Measurements from ENCODE around the gene MLPH.
A peak's percentile ranks its signal among the peaks of the same experiment; 100 is the strongest.

MLPH gene

GRCh38 chr2:237479747-237480146, 7.3 kb upstream of the MLPH start:
- ATAC-seq (no peak), DNase-seq (no peak)

- ATAC-seq (no peak), DNase-seq (no peak)
Observed at GRCh38 chr2:237480556-237480955, 6.5 kb upstream of the MLPH start.

GRCh38 chr2:237480988-237481525, 6.0 kb upstream of the MLPH start:
- ATAC-seq (no peak), DNase-seq (no peak)

- DNase-seq, result no peak
- no peak for ATAC-seq
Observed at GRCh38 chr2:237482485-237482884, 4.6 kb upstream of the MLPH start.

GRCh38 chr2:237483018-237483731, 3.9 kb upstream of the MLPH start:
- DNase-seq (no peak), ATAC-seq (peak; percentile 37)

- ATAC-seq (no peak), DNase-seq (no peak)
Observed at GRCh38 chr2:237485304-237485703, 1.7 kb upstream of the MLPH start.

- DNase-seq (no peak), ATAC-seq (no peak)
Observed at GRCh38 chr2:237485844-237486243, 1.2 kb upstream of the MLPH start.

GRCh38 chr2:237486334-237486818, 675 bp upstream of the MLPH start:
- no peak for ATAC-seq
- DNase-seq, result no peak

GRCh38 chr2:237487496-237487895, 445 bp downstream of the MLPH start:
- no peak for ATAC-seq
- no peak for DNase-seq

- no peak for ATAC-seq
- no peak for DNase-seq
Observed at GRCh38 chr2:237488295-237488694, 1.2 kb downstream of the MLPH start.

- ATAC-seq (no peak), DNase-seq (no peak)
Observed at GRCh38 chr2:237488901-237489860, 2.1 kb downstream of the MLPH start.

GRCh38 chr2:237490009-237490711, 3.1 kb downstream of the MLPH start:
- ATAC-seq (no peak), DNase-seq (no peak)

GRCh38 chr2:237490795-237491194, 3.7 kb downstream of the MLPH start:
- ATAC-seq, result no peak
- no peak for DNase-seq

GRCh38 chr2:237491515-237492118, 4.6 kb downstream of the MLPH start:
- ATAC-seq, result peak; percentile 25
- no peak for DNase-seq

GRCh38 chr2:237492137-237492890, 5.3 kb downstream of the MLPH start:
- DNase-seq, result no peak
- no peak for ATAC-seq

- ATAC-seq, result no peak
- DNase-seq, result no peak
Observed at GRCh38 chr2:237494066-237494465, 7.0 kb downstream of the MLPH start.

GRCh38 chr2:237495521-237496117, 8.6 kb downstream of the MLPH start:
- ATAC-seq (no peak), DNase-seq (no peak)

GRCh38 chr2:237496428-237496827, 9.4 kb downstream of the MLPH start:
- ATAC-seq (no peak), DNase-seq (no peak)

GRCh38 chr2:237497009-237497837, 10.2 kb downstream of the MLPH start:
- no peak for DNase-seq
- no peak for ATAC-seq

GRCh38 chr2:237497838-237498186, 10.8 kb downstream of the MLPH start:
- DNase-seq, result no peak
- no peak for ATAC-seq
